HFF-Myc (cell line): Measurements from ENCODE around the gene TBC1D8.

Experiments used
- DNase-seq: peaks from one replicate; pipeline ENCODE4 v3.0.0-alpha.2; 2011; ENCODE audit warnings: low read depth; ENCODE audit errors: extremely low read depth
- H3K4me3 ChIP-seq: replicated peaks from 2 replicates; pipeline ENCODE4 v1.5.1; 2011; ENCODE audit warnings: low read depth, mild to moderate bottlenecking, control low read depth, low read length
- CTCF ChIP-seq: IDR thresholded peaks from 2 replicates; pipeline ENCODE4 v1.5.1; 2012; ENCODE audit warnings: mild to moderate bottlenecking, low read depth, low read length, control low read depth; ENCODE audit errors: missing control alignments

The TBC1D8 gene

DNA sequence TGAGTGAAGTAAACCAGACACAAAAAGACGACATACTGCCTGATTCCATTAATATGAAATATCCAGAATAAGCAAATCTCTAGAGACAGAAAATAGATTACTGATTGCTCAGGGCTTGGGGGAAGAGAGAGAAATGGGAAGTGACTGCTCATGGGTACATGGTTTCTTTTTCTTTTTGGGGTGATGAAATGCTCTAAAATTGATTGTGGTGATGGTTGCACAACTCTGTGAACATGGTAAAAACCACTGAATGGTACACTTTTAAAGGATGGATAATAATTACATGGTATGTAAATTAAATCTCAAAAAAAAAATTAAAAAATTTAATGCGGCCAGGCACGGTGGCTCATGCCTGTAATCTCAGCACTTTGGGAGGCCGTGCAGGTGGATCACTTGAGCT, 109.8 kb downstream of the TBC1D8 start:
- TF ChIP-seq CTCF, result no peak
- no peak for DNase-seq
- no peak overlapping the region for H3K4me3 ChIP-seq

GRCh38 chr2:101040761-101041160, 110.4 kb downstream of the TBC1D8 start:
- H3K4me3 ChIP-seq, result no peak overlapping the region
- DNase-seq, result no peak
- no peak for TF ChIP-seq CTCF

- DNase-seq, result no peak
- no peak overlapping the region for H3K4me3 ChIP-seq
- TF ChIP-seq CTCF, result no peak
Observed at GRCh38 chr2:101040072-101040471, 111.1 kb downstream of the TBC1D8 start.

- no peak overlapping the region for H3K4me3 ChIP-seq
- no peak for DNase-seq
- TF ChIP-seq CTCF, result peak; percentile 60
Observed at GRCh38 chr2:101038455-101039255, 112.5 kb downstream of the TBC1D8 start.

DNA sequence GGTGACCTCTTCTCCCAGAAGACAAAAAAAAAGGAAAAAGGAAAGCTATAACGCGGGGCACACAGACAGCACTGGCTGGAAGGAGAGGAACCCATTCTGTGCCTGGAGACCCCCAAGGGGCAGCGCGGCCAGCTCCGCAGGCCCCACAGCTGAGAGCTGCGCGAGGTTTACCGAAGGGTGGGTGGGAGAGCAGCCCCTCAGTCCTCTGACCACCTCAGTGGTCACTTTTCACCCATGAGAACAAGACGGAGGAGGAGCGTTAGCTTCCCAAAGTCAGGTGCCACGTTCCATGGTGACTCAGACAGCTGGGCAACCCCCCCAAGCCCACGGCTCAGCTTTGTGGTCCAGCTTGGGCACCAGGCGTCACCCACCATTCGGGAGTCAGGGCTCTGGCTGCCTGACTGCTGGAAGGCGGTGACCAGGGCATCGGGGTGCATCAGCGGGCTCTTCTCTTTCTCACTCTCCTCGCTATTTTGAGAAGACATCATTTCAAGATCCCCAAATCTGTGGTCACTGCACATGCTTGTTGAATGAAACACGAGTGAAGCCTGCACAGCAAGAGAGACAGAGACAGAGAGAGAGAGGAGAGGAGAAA, 113.9 kb downstream of the TBC1D8 start:
- TF ChIP-seq CTCF, result no peak
- DNase-seq, result no peak

DNA sequence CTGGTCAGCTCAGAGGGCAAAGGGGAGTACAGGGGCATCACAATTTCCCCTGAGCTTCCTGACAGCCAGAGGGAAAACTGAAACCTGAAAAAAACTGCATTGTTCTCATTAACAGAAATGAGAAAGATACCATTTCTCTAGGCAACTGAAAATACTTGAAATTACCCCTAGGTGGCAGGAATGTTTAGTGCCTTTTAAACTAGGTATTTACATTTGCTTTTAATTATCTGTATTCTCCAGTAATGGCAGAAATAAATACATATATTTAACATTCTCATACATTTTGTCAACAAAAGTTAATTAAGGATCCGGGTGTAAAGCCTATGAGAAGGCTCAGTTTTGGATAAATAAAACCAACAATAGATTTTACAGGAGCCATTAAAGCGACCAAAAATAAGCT, 114.6 kb downstream of the TBC1D8 start:
- no peak overlapping the region for H3K4me3 ChIP-seq
- peak; percentile 27 for DNase-seq
- TF ChIP-seq CTCF, result peak; percentile 32

More for the DNA sequence above, 113.9 kb downstream of the TBC1D8 start:
- H3K4me3 ChIP-seq, result no peak overlapping the region
